HL-60 (cell line): ENCODE measurements around the gene CNTRL.
"Not testable (repeated sequence)": the region's sequence is repeated elsewhere in the genome, so short reads cannot be mapped to it uniquely, and the experiment has no call there.

ENCODE experiments used
- DNase-seq, 2 experiments: peaks; one replicate each; pipeline ENCODE4 v3.0.0-alpha.2; 2010 to 2020; ENCODE audit warnings: low read depth in 1 of 2, low spot score in 1 of 2
- H3K27ac ChIP-seq: fragments of 250-450 bp; sonication (Bioruptor Pico); replicated peaks from 2 replicates; pipeline ENCODE4 v1.5.1; 2020; ENCODE audit warnings: mild to moderate bottlenecking, moderate library complexity
- H3K27me3 ChIP-seq: fragments of 250-450 bp; sonication (Bioruptor Pico); 2 replicates; pipeline ENCODE4 v1.5.1; 2021; ENCODE audit warnings: mild to moderate bottlenecking, moderate library complexity; ENCODE audit not compliant: insufficient read depth, poor library complexity, severe bottlenecking
- H3K4me3 ChIP-seq: replicated peaks from 2 replicates; pipeline ENCODE4 v1.5.1; 2011; ENCODE audit warnings: mild to moderate bottlenecking, control low read depth, low read length; ENCODE audit not compliant: insufficient read depth
- GABPA ChIP-seq: IDR thresholded peaks from 2 replicates; pipeline ENCODE4 v1.6.1; 2012; ENCODE audit warnings: low read depth
- POLR2AphosphoS5 ChIP-seq: IDR thresholded peaks from 2 replicates; pipeline ENCODE4 v1.6.1; 2012; ENCODE audit warnings: low read depth
- SPI1 ChIP-seq: IDR thresholded peaks from 2 replicates; pipeline ENCODE4 v1.6.1; 2012; ENCODE audit warnings: low read depth, mild to moderate bottlenecking, borderline replicate concordance
- TF ChIP-seq, protein P1 (sequence below): IDR thresholded peaks from one replicate; pipeline ENCODE4 v1.5.1; 2011; ENCODE audit warnings: low read length, control low read depth, inconsistent platforms; ENCODE audit not compliant: insufficient read depth
- TF ChIP-seq, protein P2 (sequence below): IDR thresholded peaks from 2 replicates; pipeline ENCODE4 v1.6.1; 2012; ENCODE audit warnings: low read depth; ENCODE audit not compliant: insufficient replicate concordance

Gene CNTRL

DNA sequence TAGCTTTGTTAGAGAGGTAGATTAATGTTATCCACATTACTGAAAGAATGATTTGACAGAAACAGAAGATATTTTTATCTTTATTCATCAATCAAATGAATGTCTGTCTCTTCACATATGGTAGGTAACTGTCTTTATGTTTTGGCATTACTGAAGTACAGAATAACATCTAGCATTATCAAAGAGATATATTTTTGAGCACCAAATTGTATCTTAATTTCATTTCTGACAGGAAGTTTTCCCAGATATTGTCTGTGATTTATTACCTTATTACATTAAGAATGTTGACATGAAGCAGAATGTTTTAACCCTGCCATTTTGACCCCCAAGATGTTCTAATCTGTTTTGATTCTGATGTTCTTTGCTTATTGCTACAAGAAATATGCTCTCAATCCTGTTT lies 20.3 kb downstream of the CNTRL start:
- Histone ChIP-seq H3K27ac (no peak overlapping the region), H3K4me3 (no peak overlapping the region), H3K27me3 (no peaks in the 10 kb centered on the region)
- TF ChIP-seq GABPA (no peak), POLR2AphosphoS5 (no peak), SPI1 (no peak)
- TF ChIP-seq, protein P1, sequence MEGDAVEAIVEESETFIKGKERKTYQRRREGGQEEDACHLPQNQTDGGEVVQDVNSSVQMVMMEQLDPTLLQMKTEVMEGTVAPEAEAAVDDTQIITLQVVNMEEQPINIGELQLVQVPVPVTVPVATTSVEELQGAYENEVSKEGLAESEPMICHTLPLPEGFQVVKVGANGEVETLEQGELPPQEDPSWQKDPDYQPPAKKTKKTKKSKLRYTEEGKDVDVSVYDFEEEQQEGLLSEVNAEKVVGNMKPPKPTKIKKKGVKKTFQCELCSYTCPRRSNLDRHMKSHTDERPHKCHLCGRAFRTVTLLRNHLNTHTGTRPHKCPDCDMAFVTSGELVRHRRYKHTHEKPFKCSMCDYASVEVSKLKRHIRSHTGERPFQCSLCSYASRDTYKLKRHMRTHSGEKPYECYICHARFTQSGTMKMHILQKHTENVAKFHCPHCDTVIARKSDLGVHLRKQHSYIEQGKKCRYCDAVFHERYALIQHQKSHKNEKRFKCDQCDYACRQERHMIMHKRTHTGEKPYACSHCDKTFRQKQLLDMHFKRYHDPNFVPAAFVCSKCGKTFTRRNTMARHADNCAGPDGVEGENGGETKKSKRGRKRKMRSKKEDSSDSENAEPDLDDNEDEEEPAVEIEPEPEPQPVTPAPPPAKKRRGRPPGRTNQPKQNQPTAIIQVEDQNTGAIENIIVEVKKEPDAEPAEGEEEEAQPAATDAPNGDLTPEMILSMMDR, result no peak
- TF ChIP-seq, protein P2, sequence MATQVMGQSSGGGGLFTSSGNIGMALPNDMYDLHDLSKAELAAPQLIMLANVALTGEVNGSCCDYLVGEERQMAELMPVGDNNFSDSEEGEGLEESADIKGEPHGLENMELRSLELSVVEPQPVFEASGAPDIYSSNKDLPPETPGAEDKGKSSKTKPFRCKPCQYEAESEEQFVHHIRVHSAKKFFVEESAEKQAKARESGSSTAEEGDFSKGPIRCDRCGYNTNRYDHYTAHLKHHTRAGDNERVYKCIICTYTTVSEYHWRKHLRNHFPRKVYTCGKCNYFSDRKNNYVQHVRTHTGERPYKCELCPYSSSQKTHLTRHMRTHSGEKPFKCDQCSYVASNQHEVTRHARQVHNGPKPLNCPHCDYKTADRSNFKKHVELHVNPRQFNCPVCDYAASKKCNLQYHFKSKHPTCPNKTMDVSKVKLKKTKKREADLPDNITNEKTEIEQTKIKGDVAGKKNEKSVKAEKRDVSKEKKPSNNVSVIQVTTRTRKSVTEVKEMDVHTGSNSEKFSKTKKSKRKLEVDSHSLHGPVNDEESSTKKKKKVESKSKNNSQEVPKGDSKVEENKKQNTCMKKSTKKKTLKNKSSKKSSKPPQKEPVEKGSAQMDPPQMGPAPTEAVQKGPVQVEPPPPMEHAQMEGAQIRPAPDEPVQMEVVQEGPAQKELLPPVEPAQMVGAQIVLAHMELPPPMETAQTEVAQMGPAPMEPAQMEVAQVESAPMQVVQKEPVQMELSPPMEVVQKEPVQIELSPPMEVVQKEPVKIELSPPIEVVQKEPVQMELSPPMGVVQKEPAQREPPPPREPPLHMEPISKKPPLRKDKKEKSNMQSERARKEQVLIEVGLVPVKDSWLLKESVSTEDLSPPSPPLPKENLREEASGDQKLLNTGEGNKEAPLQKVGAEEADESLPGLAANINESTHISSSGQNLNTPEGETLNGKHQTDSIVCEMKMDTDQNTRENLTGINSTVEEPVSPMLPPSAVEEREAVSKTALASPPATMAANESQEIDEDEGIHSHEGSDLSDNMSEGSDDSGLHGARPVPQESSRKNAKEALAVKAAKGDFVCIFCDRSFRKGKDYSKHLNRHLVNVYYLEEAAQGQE, result no peak
- no peak for DNase-seq

DNA sequence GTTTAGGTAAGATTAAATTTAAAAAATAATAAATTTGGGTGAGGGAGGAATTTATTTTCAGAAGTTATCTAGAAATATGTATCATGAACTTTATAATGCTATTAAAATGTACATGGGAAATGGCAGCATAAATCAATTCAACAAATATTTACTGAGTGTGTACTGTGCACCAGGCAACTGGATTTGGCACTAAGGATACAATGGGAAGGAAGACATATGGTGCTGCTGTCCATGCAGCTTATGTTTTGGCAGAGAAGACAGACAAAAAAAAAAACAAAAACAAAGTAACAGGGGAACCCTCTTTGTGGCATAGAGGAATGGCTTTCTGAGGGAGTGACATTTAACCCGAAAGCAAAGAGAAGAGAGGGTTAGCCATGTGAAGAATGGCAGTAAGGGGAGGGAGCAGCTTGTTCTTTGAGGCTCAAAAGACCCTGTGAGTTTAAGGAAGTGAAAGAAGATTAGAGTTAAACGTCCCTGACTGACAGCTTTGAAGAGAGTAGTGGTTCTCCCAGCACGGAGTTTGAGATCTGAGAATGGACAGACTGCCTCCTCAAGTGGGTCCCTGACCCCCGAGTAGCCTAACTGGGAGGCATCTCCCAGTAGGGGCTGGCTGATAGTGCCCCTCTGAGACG lies 23.9 kb downstream of the CNTRL start:
- Histone ChIP-seq H3K4me3 (no peak overlapping the region), H3K27ac (no peak overlapping the region), H3K27me3 (no peaks in the 10 kb centered on the region)
- TF ChIP-seq POLR2AphosphoS5, result no peak
- TF ChIP-seq GABPA, result no peak
- TF ChIP-seq SPI1, result no peak
- TF ChIP-seq, protein P1, result no peak
- TF ChIP-seq, protein P2, result no peak
- no peak for DNase-seq

DNA sequence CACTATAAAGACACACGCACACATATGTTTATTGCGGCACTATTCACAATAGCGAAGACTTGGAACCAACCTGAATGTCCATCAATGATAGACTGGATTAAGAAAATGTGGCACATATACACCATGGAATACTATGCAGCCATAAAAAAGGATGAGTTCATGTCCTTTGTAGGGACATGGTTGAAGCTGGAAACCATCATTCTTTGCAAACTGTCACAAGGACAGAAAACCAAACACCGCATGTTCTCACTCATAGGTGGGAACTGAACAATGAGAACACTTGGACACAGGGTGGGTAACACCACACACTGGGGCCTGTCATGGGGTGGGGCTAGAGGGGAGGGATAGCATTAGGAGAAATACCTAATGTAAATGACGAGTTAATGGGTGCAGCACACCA lies 29.3 kb downstream of the CNTRL start:
- not testable (repeated sequence) for H3K27ac ChIP-seq, H3K27me3 ChIP-seq, H3K4me3 ChIP-seq, DNase-seq

DNA sequence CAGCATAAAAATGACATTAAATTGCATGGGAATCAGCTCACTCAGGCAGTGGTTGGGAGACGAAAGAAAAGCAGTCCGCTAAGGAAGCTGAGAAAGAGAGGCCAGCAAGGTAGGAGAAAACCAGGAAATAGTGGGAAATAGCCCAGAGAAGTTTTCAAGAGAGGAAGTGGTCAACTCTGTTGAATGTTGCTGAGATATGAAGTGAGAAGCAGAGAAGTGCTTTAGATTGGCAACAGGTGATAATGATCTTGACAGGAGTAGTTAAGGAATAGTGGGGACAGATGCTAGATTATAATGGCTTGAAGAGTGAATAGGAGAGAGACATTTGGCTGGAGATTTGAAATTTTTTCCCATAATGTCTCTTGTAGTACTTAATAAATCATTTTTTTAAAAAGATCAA lies 30.8 kb downstream of the CNTRL start:
- H3K27ac ChIP-seq, result peak overlapping the region; percentile 32
- DNase-seq, result peak in 1 of 2 experiments; percentile 18

More for the DNA sequence above, 30.8 kb downstream of the CNTRL start:
- Histone ChIP-seq H3K4me3 (no peak overlapping the region), H3K27me3 (no peaks in the 10 kb centered on the region)
- TF ChIP-seq, protein P1, result no peak
- TF ChIP-seq SPI1, result peak; percentile 94
